Measurements from ENCODE around the gene SRBD1.

SRBD1 gene

DNA sequence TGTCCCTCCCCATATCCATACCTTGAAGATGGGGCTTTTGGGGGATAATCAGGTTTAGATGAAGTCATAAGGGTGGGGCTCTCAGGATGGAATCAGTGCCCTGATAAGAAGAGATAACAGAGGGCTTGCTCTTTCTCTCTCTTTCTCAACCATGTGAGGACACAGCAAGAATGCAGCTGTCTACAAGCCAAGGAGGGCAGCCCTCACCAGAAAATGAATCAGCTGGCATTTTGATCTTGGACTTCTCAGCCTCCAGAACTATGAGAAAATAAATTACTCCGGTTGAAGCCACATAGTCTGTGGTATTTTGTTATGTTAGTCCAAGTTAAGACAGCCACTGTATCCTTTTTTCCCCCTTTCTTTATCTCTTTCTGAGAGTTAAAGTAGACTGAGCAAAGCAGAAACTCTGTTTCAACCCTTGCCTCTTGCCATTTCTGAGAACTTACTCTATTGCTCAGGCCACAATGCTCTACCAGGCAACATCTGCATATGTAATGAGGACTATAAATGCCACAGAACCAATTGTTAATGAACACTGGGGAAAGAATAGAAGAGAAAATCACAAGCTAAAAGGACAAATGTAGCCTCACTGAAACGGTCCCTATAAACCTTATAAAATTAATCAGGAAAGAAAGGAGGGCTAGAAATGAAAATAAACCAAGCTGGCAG lies 56.9 kb downstream of the SRBD1 start:
- Histone ChIP-seq H3K36me3 (ENCODE audit: insufficient read depth, low read length) (peaks cover 30% of the 10 kb centered on the region), H3K9me3 (ENCODE audit: insufficient read depth, low read length, severe bottlenecking) (no peaks in the 10 kb centered on the region), H3K27me3 (ENCODE audit: insufficient read depth, low read length, poor library complexity) (no peaks in the 10 kb centered on the region), H3K79me2 (ENCODE audit: insufficient read depth, low read length) (peaks cover 24% of the 10 kb centered on the region), H2AFZ (ENCODE audit: low read depth, low read length) (no peak overlapping the region), H3K4me2 (ENCODE audit: insufficient read depth, low read length) (no peak overlapping the region), H3K9ac (ENCODE audit: low read depth, low read length) (no peak overlapping the region), H3K4me3 (ENCODE audit: low read depth in 1 of 2, low read length in 2 of 2) (no peak overlapping the region), H4K20me1 (ENCODE audit: insufficient read depth, low read length) (no peaks in the 10 kb centered on the region), H3K27ac (ENCODE audit: low read length) (no peak overlapping the region), H3K4me1 (ENCODE audit: insufficient read depth, low read length) (no peaks in the 10 kb centered on the region)
- no peak for DNase-seq
- ATAC-seq (ENCODE audit: insufficient read depth, low read depth): no peak
- TF ChIP-seq, protein P1, sequence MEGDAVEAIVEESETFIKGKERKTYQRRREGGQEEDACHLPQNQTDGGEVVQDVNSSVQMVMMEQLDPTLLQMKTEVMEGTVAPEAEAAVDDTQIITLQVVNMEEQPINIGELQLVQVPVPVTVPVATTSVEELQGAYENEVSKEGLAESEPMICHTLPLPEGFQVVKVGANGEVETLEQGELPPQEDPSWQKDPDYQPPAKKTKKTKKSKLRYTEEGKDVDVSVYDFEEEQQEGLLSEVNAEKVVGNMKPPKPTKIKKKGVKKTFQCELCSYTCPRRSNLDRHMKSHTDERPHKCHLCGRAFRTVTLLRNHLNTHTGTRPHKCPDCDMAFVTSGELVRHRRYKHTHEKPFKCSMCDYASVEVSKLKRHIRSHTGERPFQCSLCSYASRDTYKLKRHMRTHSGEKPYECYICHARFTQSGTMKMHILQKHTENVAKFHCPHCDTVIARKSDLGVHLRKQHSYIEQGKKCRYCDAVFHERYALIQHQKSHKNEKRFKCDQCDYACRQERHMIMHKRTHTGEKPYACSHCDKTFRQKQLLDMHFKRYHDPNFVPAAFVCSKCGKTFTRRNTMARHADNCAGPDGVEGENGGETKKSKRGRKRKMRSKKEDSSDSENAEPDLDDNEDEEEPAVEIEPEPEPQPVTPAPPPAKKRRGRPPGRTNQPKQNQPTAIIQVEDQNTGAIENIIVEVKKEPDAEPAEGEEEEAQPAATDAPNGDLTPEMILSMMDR (IDR thresholded peaks at IDR 0.05; ENCODE audit: borderline replicate concordance, extremely low read depth, low read length, poor library complexity, severe bottlenecking): no peak
- TF ChIP-seq EZH2 (IDR thresholded peaks at IDR 0.05; ENCODE audit: borderline replicate concordance, low read depth, low read length, severe bottlenecking): no peak

DNA sequence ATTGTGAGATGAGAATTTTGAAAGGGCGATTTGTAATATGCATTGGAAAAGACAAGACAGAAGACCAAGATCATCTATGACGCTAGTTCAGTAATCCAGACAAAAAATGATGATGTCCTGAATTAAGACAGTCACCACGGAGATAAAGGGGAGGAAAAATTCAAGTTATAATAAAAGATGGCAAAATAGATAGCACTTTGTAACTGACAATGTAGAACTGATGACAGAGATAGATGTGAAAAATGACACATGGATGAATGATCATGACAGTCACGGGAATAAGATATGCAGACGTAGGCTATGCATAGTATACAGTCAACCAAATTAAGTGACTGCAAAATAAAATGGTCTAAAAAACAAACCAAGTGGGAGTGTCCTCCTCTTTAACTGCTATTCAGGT lies 59.2 kb downstream of the SRBD1 start:
- TF ChIP-seq EZH2 (IDR thresholded peaks at IDR 0.05; ENCODE audit: borderline replicate concordance, low read depth, low read length, severe bottlenecking): no peak
- TF ChIP-seq, protein P1 (IDR thresholded peaks at IDR 0.05; ENCODE audit: borderline replicate concordance, extremely low read depth, low read length, poor library complexity, severe bottlenecking): no peak
- H4K20me1 ChIP-seq (ENCODE audit: insufficient read depth, low read length): no peaks in the 10 kb centered on the region
- DNase-seq (no peak), ATAC-seq (ENCODE audit: insufficient read depth, low read depth) (no peak)
- no peaks in the 10 kb centered on the region for H3K4me1 ChIP-seq (ENCODE audit: insufficient read depth, low read length)
- no peaks in the 10 kb centered on the region for H3K9me3 ChIP-seq (ENCODE audit: insufficient read depth, low read length, severe bottlenecking)
- no peak overlapping the region for H2AFZ ChIP-seq (ENCODE audit: low read depth, low read length)
- H3K79me2 ChIP-seq (ENCODE audit: insufficient read depth, low read length): peaks cover 13% of the 10 kb centered on the region
- H3K4me3 ChIP-seq (ENCODE audit: low read depth in 1 of 2, low read length in 2 of 2): no peak overlapping the region
- H3K4me2 ChIP-seq (ENCODE audit: insufficient read depth, low read length): no peak overlapping the region
- H3K9ac ChIP-seq (ENCODE audit: low read depth, low read length): no peak overlapping the region
- no peak overlapping the region for H3K27ac ChIP-seq (ENCODE audit: low read length)
- H3K36me3 ChIP-seq (ENCODE audit: insufficient read depth, low read length): peaks cover 44% of the 10 kb centered on the region
- H3K27me3 ChIP-seq (ENCODE audit: insufficient read depth, low read length, poor library complexity): no peaks in the 10 kb centered on the region

DNA sequence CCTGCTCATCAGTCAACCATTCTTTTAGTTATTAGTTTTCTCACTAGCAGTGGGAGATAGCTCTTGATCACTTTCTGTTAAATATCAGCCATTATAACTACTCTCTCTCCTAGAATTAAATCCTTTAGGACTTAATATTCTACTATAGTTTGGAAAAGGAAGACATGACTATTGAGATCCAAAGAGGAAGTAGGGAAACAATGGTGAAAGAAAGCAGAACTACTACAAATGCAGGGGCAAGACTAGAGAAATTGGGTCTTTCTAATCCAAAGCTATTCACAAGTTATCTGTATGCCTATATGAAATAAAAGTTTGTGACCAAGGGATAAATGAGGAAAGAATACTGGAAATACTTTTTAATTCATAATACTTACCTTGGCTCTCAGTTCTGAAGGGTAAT lies 65.1 kb downstream of the SRBD1 start:
- Histone ChIP-seq H3K27ac (ENCODE audit: low read length) (no peak overlapping the region), H3K27me3 (ENCODE audit: insufficient read depth, low read length, poor library complexity) (no peaks in the 10 kb centered on the region), H3K9ac (ENCODE audit: low read depth, low read length) (no peak overlapping the region), H3K4me3 (ENCODE audit: low read depth in 1 of 2, low read length in 2 of 2) (no peak overlapping the region), H3K9me3 (ENCODE audit: insufficient read depth, low read length, severe bottlenecking) (peaks cover 31% of the 10 kb centered on the region), H3K4me1 (ENCODE audit: insufficient read depth, low read length) (no peaks in the 10 kb centered on the region), H4K20me1 (ENCODE audit: insufficient read depth, low read length) (no peaks in the 10 kb centered on the region), H3K4me2 (ENCODE audit: insufficient read depth, low read length) (no peak overlapping the region), H2AFZ (ENCODE audit: low read depth, low read length) (no peak overlapping the region), H3K79me2 (ENCODE audit: insufficient read depth, low read length) (no peaks in the 10 kb centered on the region), H3K36me3 (ENCODE audit: insufficient read depth, low read length) (peaks cover 74% of the 10 kb centered on the region)
- TF ChIP-seq EZH2 (IDR thresholded peaks at IDR 0.05; ENCODE audit: borderline replicate concordance, low read depth, low read length, severe bottlenecking): no peak
- TF ChIP-seq, protein P1 (IDR thresholded peaks at IDR 0.05; ENCODE audit: borderline replicate concordance, extremely low read depth, low read length, poor library complexity, severe bottlenecking): no peak
- ATAC-seq (ENCODE audit: insufficient read depth, low read depth) (no peak), DNase-seq (no peak)
